GM13976 (cell line): ENCODE results near the gene TPRG1.

ENCODE experiments used
- DNase-seq: peaks from one replicate; pipeline ENCODE4 v3.0.0; 2012; ENCODE audit warnings: low spot score
- CTCF ChIP-seq: IDR thresholded peaks from 2 replicates; pipeline ENCODE4 v1.5.1; 2012; ENCODE audit warnings: borderline replicate concordance, mild to moderate bottlenecking; ENCODE audit not compliant: insufficient read depth; ENCODE audit errors: extremely low read depth, missing control alignments, control extremely low read depth
- in situ Hi-C: fragments of 300-500 bp; cut with MboI; formaldehyde crosslinking; loops from one replicate; pipeline ENCODE4 v1.12.0; 2022; ENCODE audit warnings: low sequenced_read_pairs, mixed read lengths, inconsistent platforms; ENCODE audit not compliant: unreplicated experiment

The TPRG1 gene

GRCh38 chr3:189169728-189170127 lies 2.0 kb upstream of the TPRG1 start:
- no peak for TF ChIP-seq CTCF
- in situ Hi-C loops: no loop called here
- no peak for DNase-seq

- TF ChIP-seq CTCF: no peak
- DNase-seq: no peak
- in situ Hi-C loops: no loop called here
Measured at GRCh38 chr3:189170559-189170958, 1.2 kb upstream of the TPRG1 start.

GRCh38 chr3:189172668-189173419 lies 1.1 kb downstream of the TPRG1 start:
- in situ Hi-C loops: no loop called here
- DNase-seq: no peak
- TF ChIP-seq CTCF: no peak

GRCh38 chr3:189184566-189184965 lies 12.8 kb downstream of the TPRG1 start:
- no peak for DNase-seq
- in situ Hi-C loops: no loop called here
- TF ChIP-seq CTCF: no peak

GRCh38 chr3:189186101-189186500 lies 14.3 kb downstream of the TPRG1 start:
- no peak for DNase-seq
- TF ChIP-seq CTCF: no peak
- in situ Hi-C loops: no loop called here

- TF ChIP-seq CTCF: no peak
- DNase-seq: no peak
- in situ Hi-C loops: no loop called here
Measured at GRCh38 chr3:189188466-189188865, 16.7 kb downstream of the TPRG1 start.
